D721Med (cell line): ENCODE results near the gene PAFAH2.

Source experiments
- DNase-seq: peaks from one replicate; pipeline ENCODE4 v3.0.0; 2011; ENCODE audit warnings: low spot score; ENCODE audit not compliant: insufficient read length
- FAIRE-seq: peaks from 2 replicates; lab custom pipeline; 2011; peaks lifted over from hg19 to GRCh38; lab: Jason Lieb, UNC
- CTCF ChIP-seq: IDR thresholded peaks from 2 replicates; pipeline ENCODE4 v1.5.1; 2012; ENCODE audit warnings: mild to moderate bottlenecking, control low read depth; ENCODE audit not compliant: insufficient read depth; ENCODE audit errors: missing control alignments

PAFAH2 gene

GRCh38 chr1:25914074-25914995 is 83.5 kb downstream of the PAFAH2 start:
- no peak for DNase-seq
- FAIRE-seq: no peak
- TF ChIP-seq CTCF: no peak

- DNase-seq (no peak), FAIRE-seq (no peak)
- no peak for TF ChIP-seq CTCF
Observed at GRCh38 chr1:25913206-25913605, 84.7 kb downstream of the PAFAH2 start.

GRCh38 chr1:25912076-25912831 is 85.6 kb downstream of the PAFAH2 start:
- no peak for FAIRE-seq
- DNase-seq: no peak

GRCh38 chr1:25911162-25911561 is 86.7 kb downstream of the PAFAH2 start:
- no peak for TF ChIP-seq CTCF
- FAIRE-seq (no peak), DNase-seq (no peak)

More at GRCh38 chr1:25912076-25912831, 85.6 kb downstream of the PAFAH2 start:
- no peak for TF ChIP-seq CTCF
